Kidney (tissue), 14 donors: Measurements from ENCODE around the gene FBXO9. TPM values are rescaled to one million over a fixed set of nuclear protein-coding genes. Genes with fewer than 3 reads are reported as not detected.
A peak's percentile ranks its signal among the peaks of the same experiment; 100 is the strongest.

Experiments used
- DNase-seq, 5 donors: peaks; one replicate each; pipeline ENCODE4 v3.0.0-alpha.2; 2013 to 2020
- FAIRE-seq: peaks from 2 replicates; lab custom pipeline; 2012; peaks lifted over from hg19 to GRCh38; lab: Jason Lieb, UNC
- H3K27ac ChIP-seq, 2 donors: one replicate each; pipeline ENCODE4 v1.7.0; 2013; ENCODE audit warnings: low read depth in 2 of 2, low read length in 2 of 2, inconsistent platforms in 1 of 2
- H3K27me3 ChIP-seq: one replicate; pipeline ENCODE4 v1.7.1; 2013; ENCODE audit warnings: low read length, inconsistent platforms; ENCODE audit not compliant: control insufficient read depth, insufficient read depth
- H3K36me3 ChIP-seq, 3 donors: one replicate each; pipeline versions ENCODE4 v1.7.0 to v1.7.1; 2013; ENCODE audit warnings: low read length in 3 of 3, control low read depth in 1 of 3, inconsistent platforms in 1 of 3; ENCODE audit not compliant: insufficient read depth in 3 of 3, control insufficient read depth in 2 of 3
- H3K4me1 ChIP-seq, 3 donors: one replicate each; pipeline versions ENCODE4 v1.7.0 to v1.7.1; 2013; ENCODE audit warnings: low read length in 3 of 3, inconsistent platforms in 1 of 3, low read depth in 1 of 3; ENCODE audit not compliant: control insufficient read depth in 2 of 3, insufficient read depth in 2 of 3
- H3K4me3 ChIP-seq, 3 donors: one replicate each; pipeline versions ENCODE4 v1.7.0 to v1.8.1; 2013; ENCODE audit warnings: low read length in 3 of 3, control low read depth in 1 of 3, inconsistent platforms in 1 of 3
- H3K9ac ChIP-seq, 3 donors: one replicate each; pipeline versions ENCODE4 v1.7.0 to v1.7.1; 2013; ENCODE audit warnings: low read length in 3 of 3, control low read depth in 1 of 3, inconsistent platforms in 1 of 3
- H3K9me3 ChIP-seq, 3 donors: one replicate each; pipeline versions ENCODE4 v1.7.0 to v1.7.1; 2013; ENCODE audit warnings: low read length in 3 of 3, control low read depth in 1 of 3, inconsistent platforms in 1 of 3; ENCODE audit not compliant: control insufficient read depth in 2 of 3, insufficient read depth in 1 of 3
- CTCF ChIP-seq: IDR thresholded peaks from 3 replicates; pipeline ENCODE4 v1.5.1; 2012; ENCODE audit warnings: mild to moderate bottlenecking, moderate library complexity, borderline replicate concordance; ENCODE audit not compliant: insufficient read depth; ENCODE audit errors: extremely low read depth
- intact Hi-C: fragments of 100-400 bp; cut with DNase I; formaldehyde crosslinking; loops from one replicate; pipeline ENCODE4 v1.11.1; 2022
- polyA plus RNA-seq: library from polyadenylated mRNA; stranded (reverse); fragments of 350-450 nt; fragmentation: Illumina TruSeq; extraction: RNeasy Lipid Tissue Mini Kit (QIAGEN cat#74804); gene quantifications from one replicate; pipeline ENCODE4 v1.2.3, GENCODE V29; 2014; ENCODE audit warnings: low read depth, low replicate concordance; ENCODE audit not compliant: insufficient read depth
- total RNA-seq: library from RNA; stranded (reverse); fragmentation: NEBNext Ultra II Directional; extraction: Animal tissue kit (Norgen Biotek cat#: 25700); gene quantifications from one replicate; pipeline ENCODE4 v1.2.1, GENCODE V29; 2021
- donor health status: control.
- donor health status: control.
- donor health status: control.
- donor health status: control.
- donor health status: control.
- donor health status: DM: yes; HTN: yes; CAD: no.
- donor health status: Normal renal cell carcinoma (clear cell type).

Gene FBXO9
- total and polyA plus RNA-seq, 2 donors from 2014 or later: 45.2 to 94.7 TPM

- Histone ChIP-seq H3K36me3 (peaks cover 0 to 10% (median 6%) of the 10 kb centered on the region in 3 donors), H3K4me1 (peaks cover 0 to 6% (median 0%) of the 10 kb centered on the region in 3 donors), H3K4me3 (no peak overlapping the region), H3K27me3 (no peaks in the 10 kb centered on the region), H3K9ac (no peak overlapping the region), H3K9me3 (no peaks in the 10 kb centered on the region), H3K27ac (no peak overlapping the region)
- peak; percentile 6 for TF ChIP-seq CTCF
- FAIRE-seq: no peak
- peak in 1 of 5 donors; percentile 28 for DNase-seq
- intact Hi-C loops: no loop called here
These were observed 38.9 kb downstream of the FBXO9 start for GRCh38 chr6:53103993-53104675.

- no peak overlapping the region for H3K9ac ChIP-seq
- H3K27me3 ChIP-seq: no peaks in the 10 kb centered on the region
- TF ChIP-seq CTCF: no peak
- H3K4me1 ChIP-seq: peaks cover 0 to 6% (median 0%) of the 10 kb centered on the region in 3 donors
- no peaks in the 10 kb centered on the region for H3K9me3 ChIP-seq
- no peak overlapping the region for H3K4me3 ChIP-seq
- intact Hi-C loops: no loop called here
- peaks cover 0 to 6% (median 4%) of the 10 kb centered on the region in 3 donors for H3K36me3 ChIP-seq
- H3K27ac ChIP-seq: no peak overlapping the region
- DNase-seq: no peak
- FAIRE-seq: no peak
These were observed 39.7 kb downstream of the FBXO9 start for GRCh38 chr6:53104916-53105315.

GRCh38 chr6:53107091-53107490, 41.9 kb downstream of the FBXO9 start:
- TF ChIP-seq CTCF: no peak
- Histone ChIP-seq H3K9me3 (no peaks in the 10 kb centered on the region), H3K9ac (no peak overlapping the region), H3K27ac (no peak overlapping the region), H3K36me3 (no peaks in the 10 kb centered on the region), H3K4me1 (peaks cover 0 to 6% (median 5%) of the 10 kb centered on the region in 3 donors), H3K4me3 (no peak overlapping the region), H3K27me3 (no peaks in the 10 kb centered on the region)
- intact Hi-C loops: no loop called here
- DNase-seq (no peak), FAIRE-seq (no peak)
